Common myeloid progenitor, CD34-positive (primary cell): ENCODE data around the gene C4orf17.
A peak's percentile ranks its signal among the peaks of the same experiment; 100 is the strongest.
"Not testable (repeated sequence)": the region's sequence is repeated elsewhere in the genome, so short reads cannot be mapped to it uniquely, and the experiment has no call there.

ENCODE experiments used
- CTCF ChIA-PET: fragments of 350-600 bp; sonication (Branson Sonifier 250); formaldehyde crosslinking; loops from one replicate; lab custom pipeline; 2021; ENCODE audit warnings: antibody characterized with exemption; lab: Charles Lee
- POLR2A ChIA-PET: fragments of 350-600 bp; sonication (Branson Sonifier 250); formaldehyde crosslinking; loops from one replicate; lab custom pipeline; 2021; ENCODE audit warnings: antibody characterized with exemption; lab: Charles Lee
- DNase-seq, 3 donors: peaks; one replicate each; pipeline versions ENCODE4 v3.0.0 to v3.0.0-alpha.2; 2013
- H3K27ac ChIP-seq, 2 experiments: 1 replicate in 1 of 2; 2 replicates in 1 of 2; pipeline ENCODE4 v1.7.0; 2013; ENCODE audit warnings: inconsistent platforms in 2 of 2, low read length in 2 of 2, mild to moderate bottlenecking in 2 of 2, low read depth in 1 of 2, moderate library complexity in 1 of 2; ENCODE audit not compliant: severe bottlenecking in 2 of 2, insufficient read depth in 1 of 2, poor library complexity in 1 of 2
- H3K27me3 ChIP-seq, 5 experiments: replicated peaks in 2 of 5; 1 replicate in 3 of 5; 2 replicates in 2 of 5; pipeline versions ENCODE4 v1.6.1 to v1.7.0; 2013; ENCODE audit warnings: low read length in 4 of 5, mild to moderate bottlenecking in 2 of 5, moderate library complexity in 2 of 5, inconsistent platforms in 1 of 5; ENCODE audit not compliant: insufficient read depth in 5 of 5, control insufficient read depth in 4 of 5
- H3K36me3 ChIP-seq, 4 experiments: 1 replicate in 2 of 4; 2 replicates in 2 of 4; pipeline versions ENCODE4 v1.6.1 to v1.7.0; 2013; ENCODE audit warnings: low read length in 3 of 4, control low read depth in 1 of 4, mild to moderate bottlenecking in 1 of 4; ENCODE audit not compliant: control insufficient read depth in 4 of 4, insufficient read depth in 4 of 4
- H3K4me1 ChIP-seq, 4 experiments: 1 replicate in 3 of 4; 2 replicates in 1 of 4; pipeline versions ENCODE4 v1.6.1 to v1.7.1; 2013; ENCODE audit warnings: low read length in 3 of 4, mild to moderate bottlenecking in 3 of 4, control low read depth in 1 of 4, inconsistent platforms in 1 of 4, moderate library complexity in 1 of 4; ENCODE audit not compliant: control insufficient read depth in 4 of 4, insufficient read depth in 4 of 4; ENCODE audit errors: control extremely low read depth in 1 of 4
- H3K4me3 ChIP-seq, 7 experiments: 1 replicate in 4 of 7; 2 replicates in 3 of 7; pipeline versions ENCODE4 v1.5.1 to v1.7.0; 2013; ENCODE audit warnings: mild to moderate bottlenecking in 7 of 7, low read length in 6 of 7, moderate library complexity in 6 of 7, inconsistent platforms in 2 of 7, low read depth in 2 of 7, control low read depth in 1 of 7; ENCODE audit not compliant: insufficient read depth in 4 of 7, control insufficient read depth in 1 of 7; ENCODE audit errors: extremely low read depth in 1 of 7
- H3K9me3 ChIP-seq, 5 experiments: 1 replicate in 4 of 5; 2 replicates in 1 of 5; pipeline versions ENCODE4 v1.6.1 to v1.7.1; 2013; ENCODE audit warnings: low read length in 4 of 5, mild to moderate bottlenecking in 2 of 5, inconsistent platforms in 1 of 5, low read depth in 1 of 5, moderate library complexity in 1 of 5; ENCODE audit not compliant: control insufficient read depth in 4 of 5, insufficient read depth in 2 of 5; ENCODE audit errors: control extremely low read depth in 1 of 5
- WGBS: methylation state at CpG from one replicate; pipeline ENCODE4 v1.1.5; 2013; ENCODE audit not compliant: insufficient coverage; 5-methylcytosine and 5-hydroxymethylcytosine counted together

Gene C4orf17

GRCh38 chr4:99506781-99507180, 4.0 kb upstream of the C4orf17 start:
- no peak for DNase-seq
- peaks cover 0 to 7% (median 0%) of the 10 kb centered on the region in 4 experiments for H3K4me1 ChIP-seq
- 88% methylated on average over 1 of the region's 2 CpGs for WGBS
- H3K27ac ChIP-seq = no peak overlapping the region
- H3K27me3 ChIP-seq = no peaks in the 10 kb centered on the region
- ChIA-PET POLR2A (no interaction called here), CTCF (no interaction called here)
- no peaks in the 10 kb centered on the region for H3K9me3 ChIP-seq
- no peak overlapping the region for H3K4me3 ChIP-seq
- no peaks in the 10 kb centered on the region for H3K36me3 ChIP-seq

GRCh38 chr4:99507349-99507748, 3.5 kb upstream of the C4orf17 start:
- ChIA-PET CTCF (no interaction called here), POLR2A (no interaction called here)
- Histone ChIP-seq H3K27ac (no peak overlapping the region), H3K4me1 (peaks cover 0 to 7% (median 0%) of the 10 kb centered on the region in 4 experiments), H3K36me3 (no peaks in the 10 kb centered on the region), H3K9me3 (no peaks in the 10 kb centered on the region), H3K27me3 (no peaks in the 10 kb centered on the region), H3K4me3 (no peak overlapping the region)
- WGBS = no CpG with 5 or more reads among the region's 1 CpG
- DNase-seq = no peak

- no peaks in the 10 kb centered on the region for H3K36me3 ChIP-seq
- H3K4me1 ChIP-seq = peaks cover 0 to 7% (median 0%) of the 10 kb centered on the region in 4 experiments
- ChIA-PET POLR2A (no interaction called here), CTCF (no interaction called here)
- H3K9me3 ChIP-seq = no peaks in the 10 kb centered on the region
- H3K27me3 ChIP-seq = no peaks in the 10 kb centered on the region
- DNase-seq = no peak
- H3K4me3 ChIP-seq = no peak overlapping the region
- no peak overlapping the region for H3K27ac ChIP-seq
Measured at GRCh38 chr4:99507762-99508161, 3.1 kb upstream of the C4orf17 start.

GRCh38 chr4:99518601-99519295, 7.9 kb downstream of the C4orf17 start:
- no peak overlapping the region for H3K4me3 ChIP-seq
- no peak overlapping the region for H3K27ac ChIP-seq
- H3K4me1 ChIP-seq = no peaks in the 10 kb centered on the region
- ChIA-PET CTCF (no interaction called here), POLR2A (no interaction called here)
- peak in 2 of 3 donors; percentile 19 to 29 for DNase-seq
- 6% methylated on average over 2 of the region's 6 CpGs for WGBS
- H3K9me3 ChIP-seq = no peaks in the 10 kb centered on the region
- H3K27me3 ChIP-seq = no peaks in the 10 kb centered on the region
- no peaks in the 10 kb centered on the region for H3K36me3 ChIP-seq

GRCh38 chr4:99529228-99529627, 18.4 kb downstream of the C4orf17 start:
- H3K4me3 ChIP-seq = no peak overlapping the region
- H3K27ac ChIP-seq = no peak overlapping the region
- no peaks in the 10 kb centered on the region for H3K4me1 ChIP-seq
- H3K36me3 ChIP-seq = no peaks in the 10 kb centered on the region
- peaks cover 0 to 4% (median 0%) of the 10 kb centered on the region in 5 experiments for H3K27me3 ChIP-seq
- ChIA-PET CTCF (interaction anchor here (1.3 kb wide), 1 partner anchor 11 kb away, joined by 3 read pairs; no protein-coding TSS in a partner anchor), POLR2A (no interaction called here)
- DNase-seq = no peak
- H3K9me3 ChIP-seq = no peaks in the 10 kb centered on the region

GRCh38 chr4:99529956-99530355, 19.1 kb downstream of the C4orf17 start:
- Histone ChIP-seq H3K4me1 (no peaks in the 10 kb centered on the region), H3K36me3 (no peaks in the 10 kb centered on the region), H3K4me3 (no peak overlapping the region), H3K9me3 (no peaks in the 10 kb centered on the region), H3K27me3 (peaks cover 0 to 4% (median 0%) of the 10 kb centered on the region in 5 experiments), H3K27ac (no peak overlapping the region)
- 89% methylated on average over 3 of the region's 3 CpGs for WGBS
- ChIA-PET POLR2A (no interaction called here), CTCF (interaction anchor here (1.3 kb wide), 1 partner anchor 11 kb away, joined by 3 read pairs; no protein-coding TSS in a partner anchor)
- DNase-seq = no peak

- POLR2A ChIA-PET, CTCF ChIA-PET, H3K27ac ChIP-seq, H3K4me1 ChIP-seq, H3K36me3 ChIP-seq, H3K4me3 ChIP-seq, H3K9me3 ChIP-seq, H3K27me3 ChIP-seq, DNase-seq: not testable (repeated sequence)
- WGBS = 100% methylated on average over 1 of the region's 3 CpGs
Measured at GRCh38 chr4:99534699-99535098, 23.9 kb downstream of the C4orf17 start.
